ENCODE data around the gene MYO7B.

MYO7B gene

GRCh38 chr2:127573298-127573697 is 37.8 kb downstream of the MYO7B start:
- Histone ChIP-seq H3K27ac (ENCODE audit: low read depth, low read length) (no peak overlapping the region), H3K4me1 (ENCODE audit: control insufficient read depth, insufficient read depth, low read length) (no peaks in the 10 kb centered on the region), H3K4me3 (ENCODE audit: low read length) (no peak overlapping the region), H3K9ac (ENCODE audit: low read length) (no peak overlapping the region), H3K36me3 (ENCODE audit: control insufficient read depth, insufficient read depth, low read length) (no peaks in the 10 kb centered on the region), H3K27me3 (ENCODE audit: control insufficient read depth, insufficient read depth, low read length) (no peaks in the 10 kb centered on the region)

- H3K4me3 ChIP-seq (ENCODE audit: low read length), result no peak overlapping the region
- no peak overlapping the region for H3K27ac ChIP-seq (ENCODE audit: low read depth, low read length)
- H3K27me3 ChIP-seq (ENCODE audit: control insufficient read depth, insufficient read depth, low read length), result no peaks in the 10 kb centered on the region
- no peak overlapping the region for H3K9ac ChIP-seq (ENCODE audit: low read length)
- no peaks in the 10 kb centered on the region for H3K36me3 ChIP-seq (ENCODE audit: control insufficient read depth, insufficient read depth, low read length)
- H3K4me1 ChIP-seq (ENCODE audit: control insufficient read depth, insufficient read depth, low read length), result no peaks in the 10 kb centered on the region
Measured at GRCh38 chr2:127573771-127574170, 38.3 kb downstream of the MYO7B start.

- H3K9ac ChIP-seq (ENCODE audit: low read length), result no peak overlapping the region
- no peaks in the 10 kb centered on the region for H3K4me1 ChIP-seq (ENCODE audit: control insufficient read depth, insufficient read depth, low read length)
- H3K27me3 ChIP-seq (ENCODE audit: control insufficient read depth, insufficient read depth, low read length), result no peaks in the 10 kb centered on the region
- H3K27ac ChIP-seq (ENCODE audit: low read depth, low read length), result no peak overlapping the region
- no peaks in the 10 kb centered on the region for H3K36me3 ChIP-seq (ENCODE audit: control insufficient read depth, insufficient read depth, low read length)
- no peak overlapping the region for H3K4me3 ChIP-seq (ENCODE audit: low read length)
Measured at GRCh38 chr2:127574656-127575055, 39.2 kb downstream of the MYO7B start.

GRCh38 chr2:127575185-127575765 is 39.8 kb downstream of the MYO7B start:
- Histone ChIP-seq H3K9ac (ENCODE audit: low read length) (no peak overlapping the region), H3K4me3 (ENCODE audit: low read length) (no peak overlapping the region), H3K4me1 (ENCODE audit: control insufficient read depth, insufficient read depth, low read length) (no peaks in the 10 kb centered on the region), H3K36me3 (ENCODE audit: control insufficient read depth, insufficient read depth, low read length) (no peaks in the 10 kb centered on the region), H3K27me3 (ENCODE audit: control insufficient read depth, insufficient read depth, low read length) (no peaks in the 10 kb centered on the region), H3K27ac (ENCODE audit: low read depth, low read length) (no peak overlapping the region)

- no peaks in the 10 kb centered on the region for H3K4me1 ChIP-seq (ENCODE audit: control insufficient read depth, insufficient read depth, low read length)
- no peak overlapping the region for H3K27ac ChIP-seq (ENCODE audit: low read depth, low read length)
- no peak overlapping the region for H3K9ac ChIP-seq (ENCODE audit: low read length)
- no peak overlapping the region for H3K4me3 ChIP-seq (ENCODE audit: low read length)
- H3K27me3 ChIP-seq (ENCODE audit: control insufficient read depth, insufficient read depth, low read length), result no peaks in the 10 kb centered on the region
- no peaks in the 10 kb centered on the region for H3K36me3 ChIP-seq (ENCODE audit: control insufficient read depth, insufficient read depth, low read length)
Measured at GRCh38 chr2:127575941-127576432, 40.5 kb downstream of the MYO7B start.

- no peak overlapping the region for H3K9ac ChIP-seq (ENCODE audit: low read length)
Measured at GRCh38 chr2:127576433-127577207, 41.1 kb downstream of the MYO7B start.

GRCh38 chr2:127577208-127577475 is 41.7 kb downstream of the MYO7B start:
- no peaks in the 10 kb centered on the region for H3K36me3 ChIP-seq (ENCODE audit: control insufficient read depth, insufficient read depth, low read length)
- no peaks in the 10 kb centered on the region for H3K27me3 ChIP-seq (ENCODE audit: control insufficient read depth, insufficient read depth, low read length)
- no peak overlapping the region for H3K4me3 ChIP-seq (ENCODE audit: low read length)
- no peak overlapping the region for H3K27ac ChIP-seq (ENCODE audit: low read depth, low read length)
- H3K4me1 ChIP-seq (ENCODE audit: control insufficient read depth, insufficient read depth, low read length), result no peaks in the 10 kb centered on the region
- H3K9ac ChIP-seq (ENCODE audit: low read length), result no peak overlapping the region

More at GRCh38 chr2:127576433-127577207, 41.1 kb downstream of the MYO7B start:
- Histone ChIP-seq H3K4me1 (ENCODE audit: control insufficient read depth, insufficient read depth, low read length) (no peaks in the 10 kb centered on the region), H3K27ac (ENCODE audit: low read depth, low read length) (no peak overlapping the region), H3K27me3 (ENCODE audit: control insufficient read depth, insufficient read depth, low read length) (no peaks in the 10 kb centered on the region), H3K4me3 (ENCODE audit: low read length) (no peak overlapping the region), H3K36me3 (ENCODE audit: control insufficient read depth, insufficient read depth, low read length) (no peaks in the 10 kb centered on the region)

GRCh38 chr2:127577503-127577902 is 42.0 kb downstream of the MYO7B start:
- Histone ChIP-seq H3K4me3 (ENCODE audit: low read length) (no peak overlapping the region), H3K36me3 (ENCODE audit: control insufficient read depth, insufficient read depth, low read length) (no peaks in the 10 kb centered on the region), H3K9ac (ENCODE audit: low read length) (no peak overlapping the region), H3K27me3 (ENCODE audit: control insufficient read depth, insufficient read depth, low read length) (no peaks in the 10 kb centered on the region), H3K27ac (ENCODE audit: low read depth, low read length) (no peak overlapping the region), H3K4me1 (ENCODE audit: control insufficient read depth, insufficient read depth, low read length) (no peaks in the 10 kb centered on the region)

GRCh38 chr2:127577973-127578372 is 42.5 kb downstream of the MYO7B start:
- no peaks in the 10 kb centered on the region for H3K4me1 ChIP-seq (ENCODE audit: control insufficient read depth, insufficient read depth, low read length)
- H3K36me3 ChIP-seq (ENCODE audit: control insufficient read depth, insufficient read depth, low read length), result no peaks in the 10 kb centered on the region
- no peak overlapping the region for H3K9ac ChIP-seq (ENCODE audit: low read length)

GRCh38 chr2:127578411-127578810 is 42.9 kb downstream of the MYO7B start:
- Histone ChIP-seq H3K36me3 (ENCODE audit: control insufficient read depth, insufficient read depth, low read length) (no peaks in the 10 kb centered on the region), H3K27ac (ENCODE audit: low read depth, low read length) (no peak overlapping the region)

More at GRCh38 chr2:127577973-127578372, 42.5 kb downstream of the MYO7B start:
- no peak overlapping the region for H3K27ac ChIP-seq (ENCODE audit: low read depth, low read length)
- no peak overlapping the region for H3K4me3 ChIP-seq (ENCODE audit: low read length)
- no peaks in the 10 kb centered on the region for H3K27me3 ChIP-seq (ENCODE audit: control insufficient read depth, insufficient read depth, low read length)

GRCh38 chr2:127579231-127579630 is 43.7 kb downstream of the MYO7B start:
- no peaks in the 10 kb centered on the region for H3K36me3 ChIP-seq (ENCODE audit: control insufficient read depth, insufficient read depth, low read length)
- no peaks in the 10 kb centered on the region for H3K27me3 ChIP-seq (ENCODE audit: control insufficient read depth, insufficient read depth, low read length)
- H3K4me3 ChIP-seq (ENCODE audit: low read length), result no peak overlapping the region
- no peaks in the 10 kb centered on the region for H3K4me1 ChIP-seq (ENCODE audit: control insufficient read depth, insufficient read depth, low read length)
- no peak overlapping the region for H3K27ac ChIP-seq (ENCODE audit: low read depth, low read length)
- H3K9ac ChIP-seq (ENCODE audit: low read length), result no peak overlapping the region

More at GRCh38 chr2:127578411-127578810, 42.9 kb downstream of the MYO7B start:
- H3K4me3 ChIP-seq (ENCODE audit: low read length), result no peak overlapping the region
- H3K9ac ChIP-seq (ENCODE audit: low read length), result no peak overlapping the region
- no peaks in the 10 kb centered on the region for H3K4me1 ChIP-seq (ENCODE audit: control insufficient read depth, insufficient read depth, low read length)
- H3K27me3 ChIP-seq (ENCODE audit: control insufficient read depth, insufficient read depth, low read length), result no peaks in the 10 kb centered on the region

GRCh38 chr2:127580167-127581049 is 44.9 kb downstream of the MYO7B start:
- Histone ChIP-seq H3K9ac (ENCODE audit: low read length) (no peak overlapping the region), H3K27me3 (ENCODE audit: control insufficient read depth, insufficient read depth, low read length) (no peaks in the 10 kb centered on the region), H3K36me3 (ENCODE audit: control insufficient read depth, insufficient read depth, low read length) (no peaks in the 10 kb centered on the region), H3K27ac (ENCODE audit: low read depth, low read length) (no peak overlapping the region), H3K4me3 (ENCODE audit: low read length) (no peak overlapping the region), H3K4me1 (ENCODE audit: control insufficient read depth, insufficient read depth, low read length) (no peaks in the 10 kb centered on the region)
